NCI-H82 treated with DMSO at 0.1 percent for 48 hours (cell line): Measurements from ENCODE around the gene TRIM3.

Experiments used
- DNase-seq: peaks from one replicate; lab custom pipeline; 2025; ENCODE audit not compliant: unreplicated experiment; lab: John Stamatoyannopoulos, UW

The TRIM3 gene

DNA sequence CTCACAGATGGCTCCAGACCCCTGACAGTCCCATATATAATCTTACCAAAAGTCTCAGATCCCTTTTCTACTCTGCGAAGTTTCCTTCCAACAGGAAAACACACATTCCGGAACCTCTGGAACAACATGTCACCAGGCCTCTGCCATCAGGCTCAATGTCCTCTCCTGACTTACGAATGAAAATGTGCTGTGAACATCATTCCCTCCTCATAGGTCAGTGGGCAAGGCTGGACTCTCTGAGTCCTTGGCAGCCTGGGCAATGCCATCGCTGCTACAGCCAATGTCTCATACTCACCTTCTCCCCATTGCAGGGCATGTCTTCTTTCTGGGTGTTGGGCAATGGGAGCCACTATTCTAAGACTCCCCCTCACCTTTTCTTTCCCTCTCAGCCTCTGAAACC is 31.3 kb downstream of the TRIM3 start:
- DNase-seq = no peak

DNA sequence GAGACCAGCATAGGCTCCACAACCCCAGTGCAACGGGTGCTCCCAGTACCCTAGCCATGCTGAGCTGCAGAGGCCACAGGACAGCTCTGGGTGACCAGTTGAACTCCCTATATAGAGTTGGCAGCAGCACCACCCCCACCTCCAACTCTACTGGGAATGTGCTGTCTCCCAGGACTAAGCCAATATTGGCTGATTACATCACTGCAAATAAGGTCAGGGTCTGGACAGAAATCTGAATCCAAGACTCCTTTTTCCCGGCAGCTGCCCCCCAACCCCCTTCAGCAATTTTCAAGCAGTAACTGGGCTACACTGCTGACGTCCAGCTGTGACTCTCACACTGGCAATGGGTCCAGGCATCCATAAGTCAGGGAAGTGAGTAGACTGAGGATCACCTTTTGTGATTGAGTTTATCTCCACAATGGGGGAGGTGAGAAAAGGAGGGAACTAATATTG is 32.8 kb downstream of the TRIM3 start, which contains the start of gene HPX:
Gene HPX, minus strand, starts transcription at position 82 of the 453 bp plus-strand sequence. Its CDS starts 24 bp downstream, at position 58.
- no peak for DNase-seq

DNA sequence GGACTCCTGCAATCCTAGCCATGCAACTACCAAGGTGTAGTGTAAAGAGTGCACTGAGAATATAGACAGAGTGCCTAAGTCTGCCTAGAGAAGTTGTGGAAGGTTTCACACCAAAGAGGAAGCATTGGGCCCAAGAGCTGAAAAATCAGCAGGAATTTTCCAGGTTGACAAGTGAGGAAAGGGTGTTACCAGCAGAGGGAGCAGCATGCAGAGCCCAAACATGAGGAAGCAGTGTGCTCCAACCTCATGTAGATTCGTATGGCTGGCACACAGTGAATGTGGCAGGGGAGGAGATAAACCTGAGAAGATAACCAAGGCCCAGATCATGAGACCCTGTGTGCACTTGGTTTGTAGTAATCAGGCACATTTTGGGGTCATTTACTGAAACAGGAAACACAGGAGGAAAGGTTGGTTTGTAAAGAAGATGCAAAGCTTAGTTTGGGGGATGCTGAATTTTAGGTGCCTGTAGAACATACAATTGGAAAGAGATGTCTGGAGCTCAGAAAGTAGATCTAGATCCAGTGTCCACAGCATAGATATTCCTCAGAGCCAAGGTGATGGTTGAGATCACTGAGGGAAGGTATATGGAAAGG is 34.7 kb downstream of the TRIM3 start:
- DNase-seq = peak; percentile 6

DNA sequence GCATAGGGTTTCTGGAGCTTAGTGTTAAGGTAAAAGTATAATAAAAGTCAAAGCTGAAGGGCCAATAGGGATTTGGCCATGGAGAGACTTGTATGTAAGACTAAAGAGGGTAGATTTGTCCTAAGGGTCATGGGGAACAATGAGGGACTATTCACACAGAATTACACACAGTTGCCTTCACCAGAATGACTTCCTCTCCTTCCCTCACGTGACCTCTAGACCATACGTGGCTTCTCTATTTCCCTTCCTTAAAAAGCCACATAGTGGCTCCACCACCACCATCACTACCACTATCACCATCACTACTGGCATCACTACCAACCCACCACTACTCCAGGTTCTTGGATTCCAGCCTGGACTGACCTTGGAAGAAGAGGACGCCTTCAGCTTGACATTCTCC is 35.7 kb downstream of the TRIM3 start:
- DNase-seq = no peak

DNA sequence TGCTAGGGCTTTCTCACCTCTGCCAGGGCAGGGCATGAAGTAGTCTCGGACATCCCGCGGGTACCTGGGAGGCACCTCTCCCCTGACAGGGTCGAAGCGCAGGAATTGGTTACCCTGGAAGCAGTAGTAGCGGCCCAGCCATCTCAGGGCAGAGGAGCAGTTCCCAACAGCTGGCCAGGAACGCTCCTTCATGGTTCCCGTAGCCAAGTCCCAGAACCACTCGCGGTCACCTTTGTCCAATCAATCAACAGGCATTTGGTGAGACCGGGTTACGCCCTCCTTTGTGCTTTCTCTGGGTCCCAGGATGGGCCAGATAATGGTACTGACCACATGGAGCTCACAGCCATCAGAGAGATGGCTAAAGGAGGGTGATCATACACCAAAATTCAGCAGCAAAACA is 36.3 kb downstream of the TRIM3 start:
- no peak for DNase-seq

DNA sequence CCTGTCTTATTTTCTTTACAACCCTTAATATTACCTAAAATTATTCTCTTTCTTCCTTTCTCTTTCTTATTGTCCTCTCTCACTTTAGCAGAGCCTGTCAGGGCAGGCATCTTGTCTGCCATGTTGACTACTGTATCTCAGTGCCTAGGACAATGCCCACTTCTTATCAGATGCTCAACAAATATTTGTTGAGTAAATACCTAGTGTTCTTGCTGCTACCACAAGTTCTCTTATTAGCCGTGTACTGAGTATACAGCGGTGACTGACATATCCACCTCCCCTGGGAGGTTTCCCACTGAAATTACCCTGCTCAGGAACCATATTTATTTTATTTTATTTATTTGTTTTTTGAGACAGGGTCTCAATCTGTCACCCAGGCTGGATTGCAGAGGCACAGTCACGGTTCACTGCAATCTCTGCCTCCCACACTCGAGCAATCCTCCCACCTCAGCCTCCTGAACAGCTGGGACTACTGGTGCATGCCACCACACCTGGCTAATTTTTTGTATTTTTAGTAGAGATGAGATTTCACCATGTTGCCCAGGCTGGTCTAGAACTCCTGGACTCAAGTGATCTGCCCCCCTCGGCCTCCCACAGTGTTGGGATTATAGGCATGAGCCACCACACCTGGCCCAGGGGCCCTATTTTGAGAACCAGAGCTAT is 39.6 kb downstream of the TRIM3 start:
- DNase-seq = no peak

DNA sequence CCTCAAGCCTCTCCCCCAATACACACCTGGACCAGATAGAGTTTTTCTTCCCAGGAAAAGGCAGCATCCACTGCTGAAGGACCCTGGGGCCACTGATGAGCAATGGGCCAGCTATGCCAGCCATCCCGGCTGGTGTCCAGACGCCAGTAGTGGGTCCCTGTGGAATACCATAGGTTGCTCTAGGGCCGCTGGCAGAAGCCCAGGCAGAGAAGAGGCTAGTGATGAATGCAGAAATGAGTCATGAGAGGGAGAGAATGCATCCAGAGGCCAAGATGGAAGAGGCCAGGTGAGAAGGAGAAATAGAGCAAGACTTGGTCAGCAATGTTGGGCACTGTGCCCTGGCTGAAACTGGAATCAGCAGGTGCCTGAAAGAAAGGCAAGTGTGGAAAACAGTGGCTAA is 41.9 kb downstream of the TRIM3 start:
- DNase-seq = no peak

DNA sequence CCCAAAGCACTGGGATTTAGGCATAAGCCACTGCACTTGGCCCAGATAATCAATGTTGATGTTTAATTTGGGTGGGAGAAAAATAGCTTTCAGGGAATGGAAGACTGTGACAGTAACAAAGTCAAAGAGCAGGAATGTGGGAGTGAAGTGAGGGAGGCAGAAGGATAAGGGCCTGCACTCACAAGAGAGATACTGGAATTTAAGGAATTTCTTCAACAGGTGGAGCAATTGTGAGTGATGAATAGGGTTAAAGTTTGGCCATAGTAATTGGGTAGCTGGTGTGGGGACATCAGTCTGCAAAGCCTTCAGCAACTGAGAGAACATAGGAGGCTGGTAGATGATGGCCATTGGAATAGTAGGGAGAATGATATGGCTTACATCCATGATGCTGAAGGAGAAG is 46.2 kb downstream of the TRIM3 start:
- no peak for DNase-seq

DNA sequence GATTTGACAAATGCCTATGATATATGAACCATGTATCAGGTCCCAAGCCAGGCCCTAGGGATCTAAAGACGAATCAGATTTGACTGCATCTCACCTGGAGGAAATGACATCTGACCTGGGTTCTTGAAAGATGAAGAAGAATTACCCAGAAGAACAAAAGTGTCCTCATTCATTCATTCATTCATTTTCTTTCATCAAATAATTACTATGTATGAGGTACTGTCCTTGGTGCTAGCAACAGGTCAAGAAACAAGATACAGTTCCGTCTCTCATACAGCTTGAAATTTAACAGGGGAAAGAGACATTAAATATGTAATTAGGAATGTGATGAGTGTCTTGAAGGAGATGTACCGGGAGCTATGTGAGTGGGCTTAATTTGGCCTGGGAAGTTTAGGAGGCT is 53.1 kb downstream of the TRIM3 start:
- DNase-seq = no peak

DNA sequence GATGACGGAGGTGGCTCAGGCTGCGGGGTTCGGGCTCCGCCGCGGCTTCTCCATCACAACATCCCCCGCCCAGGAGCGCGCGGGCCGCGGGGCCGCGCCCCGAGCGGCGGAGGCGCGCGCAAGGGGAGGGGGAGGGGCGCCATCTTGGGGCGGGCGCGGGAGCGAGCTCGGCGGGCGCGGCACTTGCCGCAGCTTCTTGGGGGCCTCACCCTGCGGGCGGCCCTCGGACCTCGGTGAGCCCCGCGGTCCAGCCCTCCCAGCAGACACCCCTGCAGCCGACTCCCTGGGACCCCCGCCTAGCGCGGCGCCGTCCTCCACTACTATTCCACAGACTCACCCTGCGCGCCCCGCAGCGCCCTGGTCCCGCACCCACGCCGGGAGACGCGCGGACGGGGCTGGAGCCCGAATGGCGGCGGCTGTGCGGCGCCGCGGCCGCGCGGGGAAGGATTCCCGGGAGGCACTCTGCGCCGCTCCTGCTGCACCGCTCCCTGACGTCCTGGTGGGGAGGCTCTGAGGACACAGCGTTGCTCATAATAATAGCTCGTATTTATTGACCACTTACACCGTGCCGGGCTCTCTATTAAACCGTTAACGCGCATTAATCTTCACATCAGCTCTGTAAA is 54.6 kb downstream of the TRIM3 start, which contains the start of gene APBB1:
Gene APBB1, minus strand, starts transcription at position 86 of the 623 bp plus-strand sequence. CDS start 7,747 bp downstream, outside the sequence.
- DNase-seq = peak; percentile 7

DNA sequence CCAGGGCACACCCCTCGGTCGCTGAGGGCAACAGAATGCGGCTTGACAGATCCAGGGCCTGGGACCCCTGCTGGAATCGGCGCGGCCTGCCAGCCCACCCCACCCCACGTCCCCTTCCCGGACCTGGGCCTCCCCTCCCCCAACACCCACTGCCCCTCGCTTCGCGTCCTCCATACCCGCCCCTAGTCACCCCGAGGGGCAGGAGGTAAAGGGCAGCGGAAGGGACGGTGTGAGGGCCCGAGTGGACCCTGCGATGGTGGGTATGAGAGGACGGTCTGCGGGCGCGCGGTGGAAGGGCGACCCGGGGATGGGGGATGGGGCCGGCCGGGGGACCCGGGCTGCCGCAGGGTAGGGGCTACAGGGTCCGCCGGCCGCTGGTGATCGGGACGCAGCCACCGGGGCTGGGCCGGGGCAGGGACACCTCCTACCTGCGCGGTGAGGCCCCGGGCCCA is 55.2 kb downstream of the TRIM3 start:
- DNase-seq = no peak

DNA sequence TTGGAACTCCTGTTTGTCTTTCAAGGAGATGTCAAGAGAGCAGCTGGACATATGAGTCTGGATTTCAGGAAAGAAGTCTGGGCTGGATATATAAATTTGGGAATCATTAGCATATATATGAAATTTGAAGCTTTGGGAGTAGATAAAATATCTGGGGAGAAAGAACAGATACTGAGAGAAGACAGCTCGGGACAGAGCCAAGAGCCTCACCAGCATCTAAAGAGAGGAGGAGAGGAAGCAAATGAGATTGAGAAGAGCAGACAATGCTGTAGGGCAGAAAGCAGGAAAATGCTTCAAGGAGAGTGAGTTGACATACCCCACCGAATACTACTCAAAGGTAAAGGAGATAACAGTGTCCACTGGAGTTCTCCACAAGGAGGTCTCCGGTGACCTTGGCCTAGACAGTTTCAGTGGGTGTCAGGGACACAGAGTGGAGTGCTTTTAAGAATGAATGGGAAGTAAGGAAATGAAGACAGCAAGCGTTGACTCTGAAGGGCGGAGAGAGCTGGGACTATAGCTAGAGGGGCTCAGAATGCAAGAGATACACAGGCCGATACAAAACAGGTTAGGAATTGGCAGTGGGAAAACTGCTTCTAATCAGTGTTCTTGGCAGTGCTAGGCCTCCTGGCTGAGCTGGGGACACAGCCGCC is 55.7 kb downstream of the TRIM3 start:
- DNase-seq = no peak

DNA sequence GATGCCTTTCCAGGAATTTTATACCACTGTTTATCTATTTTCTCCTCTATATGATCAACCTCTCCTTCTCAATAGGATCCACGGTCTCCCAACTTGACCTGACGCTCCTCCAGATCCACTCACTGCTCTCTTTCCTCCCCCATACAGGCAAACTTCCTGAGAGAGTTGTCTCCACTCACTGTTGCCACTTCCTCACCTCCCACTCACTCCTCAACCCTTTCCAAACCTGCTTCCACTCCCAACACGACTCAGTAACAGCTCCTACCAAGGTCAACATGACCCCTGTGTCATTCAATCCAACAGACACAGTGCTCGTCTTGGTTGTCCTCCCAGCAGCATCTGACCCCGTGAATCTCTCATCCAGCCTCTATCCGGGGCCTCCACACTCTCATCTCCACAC is 57.9 kb downstream of the TRIM3 start:
- DNase-seq = no peak

DNA sequence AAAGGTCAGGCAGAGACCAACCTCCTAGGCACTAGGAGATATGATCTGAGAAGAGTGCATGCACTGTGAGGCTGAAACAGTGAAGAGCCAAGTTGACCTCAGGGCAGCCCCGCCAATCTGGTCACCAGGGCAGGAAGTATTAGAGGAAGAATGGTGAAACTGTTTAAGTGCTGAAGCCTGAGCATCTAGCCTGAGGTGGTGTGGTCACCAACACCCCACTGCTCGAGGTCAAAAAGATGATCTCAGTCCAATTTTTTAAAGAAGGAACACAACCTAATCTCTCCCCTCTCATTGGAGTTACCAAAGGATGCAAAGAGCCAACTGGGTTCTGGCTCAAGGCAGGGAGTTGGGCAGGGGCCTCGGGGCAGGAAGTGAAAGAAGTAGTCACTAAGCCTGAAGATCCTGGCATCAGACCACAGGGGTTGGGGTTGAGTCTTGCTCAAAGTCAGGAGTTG is 58.8 kb downstream of the TRIM3 start:
- no peak for DNase-seq

DNA sequence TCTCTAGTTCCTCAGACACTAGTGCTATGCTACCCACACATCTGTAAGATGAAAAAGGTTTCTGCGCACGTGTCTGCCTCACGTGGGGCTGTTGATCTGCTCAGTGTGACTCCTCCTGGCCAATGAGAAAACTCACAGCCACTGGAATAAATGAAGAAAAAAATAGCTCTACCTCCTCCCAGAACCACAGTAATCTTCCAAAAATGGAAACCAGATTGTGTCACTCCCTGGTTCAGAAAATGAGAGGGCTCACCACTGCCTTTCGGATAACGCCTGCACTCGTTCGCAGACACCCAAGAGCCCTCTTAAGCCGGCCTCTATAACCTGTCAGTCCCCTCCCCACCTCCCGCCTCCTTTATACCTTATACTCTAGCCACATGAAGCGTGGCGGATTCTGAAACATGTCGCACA is 59.9 kb downstream of the TRIM3 start:
- DNase-seq = no peak

DNA sequence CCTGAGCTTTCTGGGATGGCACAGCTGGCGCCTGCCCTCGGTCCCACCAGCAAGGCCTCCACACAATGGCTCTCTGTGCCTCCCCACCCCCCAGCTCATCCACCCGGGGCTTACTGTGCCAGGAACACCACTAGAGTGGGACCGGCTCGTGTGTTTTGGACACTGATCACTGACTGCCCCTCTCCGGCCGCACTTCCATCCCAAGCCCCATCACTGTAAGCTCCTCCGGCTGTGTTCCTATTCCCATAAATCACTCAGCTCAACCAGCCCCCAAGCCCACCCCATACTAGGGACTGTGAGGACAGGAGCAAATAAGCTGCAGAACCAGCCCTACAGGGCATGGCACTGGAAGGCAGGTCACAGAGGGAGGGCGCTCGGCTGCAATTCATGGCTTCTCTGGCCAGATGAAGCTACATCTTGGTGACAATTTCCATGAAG is 62.1 kb downstream of the TRIM3 start:
- no peak for DNase-seq

DNA sequence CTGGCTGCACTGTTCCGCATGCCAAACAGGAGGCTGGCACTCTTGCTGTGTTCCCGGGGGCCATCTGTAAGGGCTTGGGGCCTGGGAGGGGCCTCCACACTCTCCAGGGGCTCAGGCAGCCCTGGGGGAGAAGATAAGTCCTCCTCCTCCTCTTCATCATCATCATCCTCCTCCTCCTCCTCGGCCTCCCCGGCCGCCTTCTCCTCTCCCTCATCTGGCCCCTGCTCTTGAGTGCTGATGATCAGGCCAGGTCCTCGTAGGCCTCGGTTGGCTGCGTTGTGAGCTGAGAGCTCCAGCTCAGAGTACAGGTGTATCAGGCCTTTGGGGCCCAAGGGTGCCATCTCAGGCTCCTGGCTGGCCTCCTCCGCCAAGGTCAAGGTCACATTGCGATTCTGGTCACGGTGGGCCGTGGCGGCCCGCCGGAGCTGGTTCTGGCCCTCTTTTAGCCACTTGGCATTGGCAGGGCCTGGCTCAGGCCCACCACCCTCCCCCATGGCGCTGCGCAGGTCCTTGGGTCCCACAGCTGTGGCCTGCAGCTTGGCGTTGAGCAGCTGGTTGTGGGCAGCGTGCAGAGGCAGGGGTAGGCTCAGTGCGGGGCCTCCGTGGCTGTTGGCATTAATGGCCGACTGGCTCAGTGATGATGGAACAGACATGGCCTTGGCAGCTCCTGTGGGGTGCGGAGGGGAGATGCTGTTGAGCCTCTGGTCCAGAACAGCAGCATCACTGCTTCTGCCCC is 62.9 kb downstream of the TRIM3 start:
- no peak for DNase-seq

DNA sequence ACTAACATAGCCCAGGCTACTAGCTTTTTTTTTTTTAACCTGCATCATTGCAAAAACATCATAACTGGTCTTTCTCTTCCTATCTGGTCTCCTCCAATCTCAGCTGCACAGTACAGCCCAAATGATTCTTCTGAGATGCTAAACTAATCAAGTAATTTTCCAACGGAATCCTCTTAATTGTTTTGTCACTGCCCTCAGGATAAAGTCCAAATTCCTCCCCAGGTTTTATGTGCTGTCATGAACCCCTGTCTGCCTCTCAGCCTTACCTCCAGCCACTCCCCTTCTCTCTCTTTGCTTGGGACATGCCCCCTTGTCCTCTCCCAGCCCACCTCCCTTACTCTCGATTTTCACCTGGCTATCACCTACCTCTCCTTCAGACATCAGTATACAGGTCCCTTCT is 67.4 kb downstream of the TRIM3 start:
- DNase-seq = no peak

DNA sequence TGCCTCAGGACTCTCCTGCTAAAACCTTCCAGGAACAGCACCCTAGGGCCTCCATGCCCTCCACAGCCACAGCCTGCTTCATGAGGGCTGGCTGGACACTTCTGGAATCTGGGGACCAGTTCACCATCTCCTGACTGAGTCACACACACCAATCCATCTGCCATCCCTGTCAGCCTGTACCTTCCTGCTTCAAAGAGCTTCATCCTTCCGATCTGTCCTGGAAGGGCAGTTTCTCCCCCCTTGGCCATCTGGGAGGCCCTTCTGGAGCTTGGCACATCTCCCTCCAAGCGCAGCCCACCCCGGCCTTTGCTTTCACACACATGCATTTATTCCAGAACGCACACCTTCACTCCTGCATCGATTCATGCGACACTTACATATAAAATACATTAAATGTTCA is 67.9 kb downstream of the TRIM3 start:
- DNase-seq = no peak

DNA sequence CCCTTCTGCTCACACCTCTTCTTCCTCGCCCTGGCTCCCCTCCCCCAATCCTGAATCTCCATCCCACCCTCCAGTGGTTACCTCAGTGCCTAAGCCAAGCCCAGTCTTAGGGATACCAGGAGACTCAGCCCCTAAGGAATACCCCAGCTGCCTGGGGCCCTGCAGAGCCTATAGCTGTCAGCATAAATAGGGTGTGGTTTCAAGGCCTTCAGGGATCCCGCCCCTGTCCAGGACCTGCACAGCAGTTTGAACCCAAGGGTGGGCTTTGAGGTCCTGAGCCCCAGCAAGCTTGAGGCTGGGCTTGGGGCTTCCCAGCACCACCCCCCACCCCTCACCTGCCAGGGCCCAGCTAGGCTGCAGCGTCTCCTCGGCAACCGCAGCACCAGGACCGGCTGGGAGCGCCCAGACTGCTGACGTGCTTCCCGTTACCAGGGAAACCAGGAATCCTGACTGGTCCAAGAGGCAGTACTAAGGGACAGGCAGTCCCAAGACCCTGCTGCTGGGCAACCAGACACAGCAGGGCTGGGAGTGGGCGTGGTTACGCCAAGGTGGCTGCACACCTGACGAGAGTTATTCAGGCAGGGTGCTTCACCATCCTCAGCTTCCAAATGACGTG is 68.6 kb downstream of the TRIM3 start:
- DNase-seq = no peak
